ENCODE measurements around the gene FURIN. TPM values are rescaled to one million over a fixed set of nuclear protein-coding genes. Genes with fewer than 3 reads are reported as not detected.

Gene FURIN
- total and polyA plus RNA-seq, 4 donors: 57.1 to 159 (median 92.1) TPM

DNA sequence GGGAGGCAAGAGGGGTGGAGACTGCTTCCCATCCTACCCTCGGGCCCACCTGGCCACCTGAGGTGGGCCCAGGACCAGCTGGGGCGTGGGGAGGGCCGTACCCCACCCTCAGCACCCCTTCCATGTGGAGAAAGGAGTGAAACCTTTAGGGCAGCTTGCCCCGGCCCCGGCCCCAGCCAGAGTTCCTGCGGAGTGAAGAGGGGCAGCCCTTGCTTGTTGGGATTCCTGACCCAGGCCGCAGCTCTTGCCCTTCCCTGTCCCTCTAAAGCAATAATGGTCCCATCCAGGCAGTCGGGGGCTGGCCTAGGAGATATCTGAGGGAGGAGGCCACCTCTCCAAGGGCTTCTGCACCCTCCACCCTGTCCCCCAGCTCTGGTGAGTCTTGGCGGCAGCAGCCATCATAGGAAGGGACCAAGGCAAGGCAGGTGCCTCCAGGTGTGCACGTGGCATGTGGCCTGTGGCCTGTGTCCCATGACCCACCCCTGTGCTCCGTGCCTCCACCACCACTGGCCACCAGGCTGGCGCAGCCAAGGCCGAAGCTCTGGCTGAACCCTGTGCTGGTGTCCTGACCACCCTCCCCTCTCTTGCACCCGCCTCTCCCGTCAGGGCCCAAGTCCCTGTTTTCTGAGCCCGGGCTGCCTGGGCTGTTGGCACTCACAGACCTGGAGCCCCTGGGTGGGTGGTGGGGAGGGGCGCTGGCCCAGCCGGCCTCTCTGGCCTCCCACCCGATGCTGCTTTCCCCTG is 13.8 kb downstream of the FURIN start:
- TF ChIP-seq, protein P1, sequence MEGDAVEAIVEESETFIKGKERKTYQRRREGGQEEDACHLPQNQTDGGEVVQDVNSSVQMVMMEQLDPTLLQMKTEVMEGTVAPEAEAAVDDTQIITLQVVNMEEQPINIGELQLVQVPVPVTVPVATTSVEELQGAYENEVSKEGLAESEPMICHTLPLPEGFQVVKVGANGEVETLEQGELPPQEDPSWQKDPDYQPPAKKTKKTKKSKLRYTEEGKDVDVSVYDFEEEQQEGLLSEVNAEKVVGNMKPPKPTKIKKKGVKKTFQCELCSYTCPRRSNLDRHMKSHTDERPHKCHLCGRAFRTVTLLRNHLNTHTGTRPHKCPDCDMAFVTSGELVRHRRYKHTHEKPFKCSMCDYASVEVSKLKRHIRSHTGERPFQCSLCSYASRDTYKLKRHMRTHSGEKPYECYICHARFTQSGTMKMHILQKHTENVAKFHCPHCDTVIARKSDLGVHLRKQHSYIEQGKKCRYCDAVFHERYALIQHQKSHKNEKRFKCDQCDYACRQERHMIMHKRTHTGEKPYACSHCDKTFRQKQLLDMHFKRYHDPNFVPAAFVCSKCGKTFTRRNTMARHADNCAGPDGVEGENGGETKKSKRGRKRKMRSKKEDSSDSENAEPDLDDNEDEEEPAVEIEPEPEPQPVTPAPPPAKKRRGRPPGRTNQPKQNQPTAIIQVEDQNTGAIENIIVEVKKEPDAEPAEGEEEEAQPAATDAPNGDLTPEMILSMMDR (IDR thresholded peaks at IDR 0.05; ENCODE audit: control extremely low read depth, extremely low read depth): no peak
- Histone ChIP-seq H3K27me3 (ENCODE audit: control insufficient read depth in 3 of 3, insufficient read depth in 3 of 3, low read length in 2 of 3) (no peaks in the 10 kb centered on the region), H3K9me3 (ENCODE audit: control insufficient read depth in 4 of 4, insufficient read depth in 3 of 4, low read length in 3 of 4) (no peaks in the 10 kb centered on the region), H3K4me3 (no peak overlapping the region), H3K9ac (ENCODE audit: insufficient read depth in 1 of 2, low read length in 2 of 2) (no peak overlapping the region), H3K4me1 (ENCODE audit: control insufficient read depth in 5 of 5, insufficient read depth in 5 of 5, low read length in 5 of 5) (peaks cover 0 to 34% (median 11%) of the 10 kb centered on the region in 5 donors), H3K36me3 (ENCODE audit: control insufficient read depth in 4 of 4, insufficient read depth in 4 of 4, low read length in 4 of 4) (peaks cover 13 to 55% (median 26%) of the 10 kb centered on the region in 4 donors), H3K27ac (ENCODE audit: low read depth in 1 of 2, low read length in 1 of 2) (no peak overlapping the region)
- no peak for DNase-seq
- ATAC-seq (ENCODE audit: insufficient read depth, low FRiP score): no peak
- WGBS, 2 donors: 90 to 91% methylated on average over 19 of the region's 19 CpGs

DNA sequence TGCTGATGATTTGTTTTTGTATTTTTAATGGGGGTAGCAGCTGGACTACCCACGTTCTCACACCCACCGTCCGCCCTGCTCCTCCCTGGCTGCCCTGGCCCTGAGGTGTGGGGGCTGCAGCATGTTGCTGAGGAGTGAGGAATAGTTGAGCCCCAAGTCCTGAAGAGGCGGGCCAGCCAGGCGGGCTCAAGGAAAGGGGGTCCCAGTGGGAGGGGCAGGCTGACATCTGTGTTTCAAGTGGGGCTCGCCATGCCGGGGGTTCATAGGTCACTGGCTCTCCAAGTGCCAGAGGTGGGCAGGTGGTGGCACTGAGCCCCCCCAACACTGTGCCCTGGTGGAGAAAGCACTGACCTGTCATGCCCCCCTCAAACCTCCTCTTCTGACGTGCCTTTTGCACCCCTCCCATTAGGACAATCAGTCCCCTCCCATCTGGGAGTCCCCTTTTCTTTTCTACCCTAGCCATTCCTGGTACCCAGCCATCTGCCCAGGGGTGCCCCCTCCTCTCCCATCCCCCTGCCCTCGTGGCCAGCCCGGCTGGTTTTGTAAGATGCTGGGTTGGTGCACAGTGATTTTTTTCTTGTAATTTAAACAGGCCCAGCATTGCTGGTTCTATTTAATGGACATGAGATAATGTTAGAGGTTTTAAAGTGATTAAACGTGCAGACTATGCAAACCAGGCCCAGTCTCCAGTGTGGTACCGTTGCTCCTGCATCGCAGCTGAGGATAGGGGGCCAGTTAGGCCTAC is 14.6 kb downstream of the FURIN start:
- DNase-seq (no peak), ATAC-seq (ENCODE audit: insufficient read depth, low FRiP score) (no peak)
- peak overlapping the region; percentile 89 to 90 for H3K27ac ChIP-seq (ENCODE audit: low read depth in 1 of 2, low read length in 1 of 2)
- no peaks in the 10 kb centered on the region for H3K9me3 ChIP-seq (ENCODE audit: control insufficient read depth in 4 of 4, insufficient read depth in 3 of 4, low read length in 3 of 4)
- H3K36me3 ChIP-seq (ENCODE audit: control insufficient read depth in 4 of 4, insufficient read depth in 4 of 4, low read length in 4 of 4): peaks cover 9 to 49% (median 21%) of the 10 kb centered on the region in 4 donors
- peaks cover 0 to 34% (median 11%) of the 10 kb centered on the region in 5 donors for H3K4me1 ChIP-seq (ENCODE audit: control insufficient read depth in 5 of 5, insufficient read depth in 5 of 5, low read length in 5 of 5)
- TF ChIP-seq, protein P1 (IDR thresholded peaks at IDR 0.05; ENCODE audit: control extremely low read depth, extremely low read depth): no peak
- no peaks in the 10 kb centered on the region for H3K27me3 ChIP-seq (ENCODE audit: control insufficient read depth in 3 of 3, insufficient read depth in 3 of 3, low read length in 2 of 3)
- no peak overlapping the region for H3K4me3 ChIP-seq
- 73 to 85% methylated on average over 13 of the region's 13 CpGs for WGBS, 2 donors
- no peak overlapping the region for H3K9ac ChIP-seq (ENCODE audit: insufficient read depth in 1 of 2, low read length in 2 of 2)

DNA sequence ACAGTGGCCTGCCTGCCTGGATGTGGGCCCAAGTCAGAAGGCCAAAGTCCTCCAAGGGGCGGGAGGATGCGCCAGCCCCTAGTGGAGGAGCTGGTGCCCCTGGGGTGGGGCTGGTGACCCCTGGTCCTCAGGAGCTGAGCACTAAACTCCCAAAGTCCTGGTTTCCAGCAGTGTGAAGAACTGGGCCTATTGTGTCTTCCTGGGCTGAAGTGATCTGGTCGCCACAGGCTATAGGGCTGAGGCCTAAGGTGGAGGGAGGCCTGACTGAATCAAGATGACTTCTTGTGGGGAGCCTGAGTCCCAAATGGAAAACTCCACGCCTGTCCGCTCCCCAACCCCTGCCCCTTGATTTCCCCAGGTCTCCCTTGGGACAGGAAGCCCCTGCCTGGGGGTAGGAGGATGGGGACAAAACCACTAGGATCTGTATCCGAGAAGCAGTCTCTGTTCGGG is 15.2 kb downstream of the FURIN start:
- Histone ChIP-seq H3K9me3 (ENCODE audit: control insufficient read depth in 4 of 4, insufficient read depth in 3 of 4, low read length in 3 of 4) (no peaks in the 10 kb centered on the region), H3K27ac (ENCODE audit: low read depth in 1 of 2, low read length in 1 of 2) (peak overlapping the region; percentile 89 to 90), H3K9ac (ENCODE audit: insufficient read depth in 1 of 2, low read length in 2 of 2) (peak overlapping the region; percentile 81 to 82), H3K27me3 (ENCODE audit: control insufficient read depth in 3 of 3, insufficient read depth in 3 of 3, low read length in 2 of 3) (no peaks in the 10 kb centered on the region), H3K4me1 (ENCODE audit: control insufficient read depth in 5 of 5, insufficient read depth in 5 of 5, low read length in 5 of 5) (peaks cover 0 to 34% (median 11%) of the 10 kb centered on the region in 5 donors), H3K4me3 (no peak overlapping the region), H3K36me3 (ENCODE audit: control insufficient read depth in 4 of 4, insufficient read depth in 4 of 4, low read length in 4 of 4) (peaks cover 9 to 47% (median 18%) of the 10 kb centered on the region in 4 donors)
- TF ChIP-seq, protein P1 (IDR thresholded peaks at IDR 0.05; ENCODE audit: control extremely low read depth, extremely low read depth): no peak
- DNase-seq (peak in 2 of 3 donors; percentile 28 to 32), ATAC-seq (ENCODE audit: insufficient read depth, low FRiP score) (no peak)
- 45 to 49% methylated on average over 7 of the region's 7 CpGs for whole genome bisulfite sequencing, 2 donors

Data from lung (tissue), 12 donors.